GM12864 (cell line): ENCODE data around the gene TEX2.

ENCODE experiments used
- DNase-seq: peaks from one replicate; pipeline ENCODE4 v3.0.0-alpha.2; 2011; ENCODE audit warnings: low read depth
- H3K4me3 ChIP-seq: 2 replicates; pipeline ENCODE4 v1.5.1; 2011; ENCODE audit warnings: mild to moderate bottlenecking, low read depth, low read length, control low read depth
- CTCF ChIP-seq: IDR thresholded peaks from 2 replicates; pipeline ENCODE4 v1.5.1; 2011; ENCODE audit warnings: low read depth, mild to moderate bottlenecking, moderate library complexity, low read length, control low read depth, inconsistent platforms; ENCODE audit errors: missing control alignments

Gene TEX2

DNA sequence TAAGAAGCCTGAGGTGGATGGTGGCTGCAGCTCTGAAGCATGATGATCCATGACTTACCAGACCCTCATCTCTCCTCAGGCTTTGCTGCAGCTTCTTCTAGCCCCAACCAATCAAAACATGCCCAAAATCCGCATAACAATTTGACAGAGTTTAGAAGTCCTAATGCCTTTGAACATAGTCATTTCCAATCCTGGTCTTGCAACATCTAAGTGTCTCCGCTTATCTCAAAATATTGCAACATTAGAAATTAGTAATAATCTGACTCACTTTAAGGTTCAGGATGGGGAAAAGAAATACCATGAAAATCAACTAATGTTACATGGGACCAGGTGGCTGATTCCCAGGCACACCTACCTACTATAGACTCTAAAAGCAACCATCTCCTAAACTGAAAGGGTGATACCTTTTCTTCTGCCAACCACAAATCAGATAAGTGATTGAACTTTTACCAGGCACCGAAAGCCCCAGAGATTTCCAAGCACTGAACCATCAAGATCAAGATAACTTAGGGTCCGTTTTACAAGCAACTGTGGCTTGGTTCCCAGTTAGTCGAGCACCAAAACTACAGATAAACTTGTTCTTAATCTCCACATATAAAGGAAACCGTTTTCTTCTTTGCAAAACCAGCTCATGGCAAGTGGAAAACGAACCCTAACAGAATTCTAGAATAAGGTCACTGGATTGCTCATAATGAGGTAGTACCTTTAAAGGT is 147.1 kb downstream of the TEX2 start:
- no peak for TF ChIP-seq CTCF
- no peak overlapping the region for H3K4me3 ChIP-seq
- no peak for DNase-seq

GRCh38 chr17:64115043-64115698 is 147.9 kb downstream of the TEX2 start:
- H3K4me3 ChIP-seq, result no peak overlapping the region
- no peak for DNase-seq
- no peak for TF ChIP-seq CTCF

DNA sequence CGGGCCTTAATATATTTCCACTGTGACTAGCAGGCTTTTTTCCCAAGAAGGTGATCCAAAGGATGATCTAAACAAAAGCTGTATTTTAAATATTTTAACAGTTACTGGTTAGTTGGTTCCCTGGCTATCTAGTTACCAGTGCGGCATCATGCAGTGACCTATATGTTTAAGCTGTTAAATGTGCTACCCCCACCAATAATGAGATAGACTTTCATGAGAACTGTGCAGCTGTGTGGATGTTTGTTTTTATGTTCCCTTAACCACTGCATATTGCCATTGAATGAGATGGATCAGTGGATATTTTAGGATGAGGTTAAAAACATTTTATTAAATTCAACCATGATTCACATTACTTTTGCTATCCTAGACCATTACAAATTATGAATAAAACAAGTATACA is 150.1 kb downstream of the TEX2 start:
- no peak for DNase-seq
- TF ChIP-seq CTCF, result no peak
- no peak overlapping the region for H3K4me3 ChIP-seq

DNA sequence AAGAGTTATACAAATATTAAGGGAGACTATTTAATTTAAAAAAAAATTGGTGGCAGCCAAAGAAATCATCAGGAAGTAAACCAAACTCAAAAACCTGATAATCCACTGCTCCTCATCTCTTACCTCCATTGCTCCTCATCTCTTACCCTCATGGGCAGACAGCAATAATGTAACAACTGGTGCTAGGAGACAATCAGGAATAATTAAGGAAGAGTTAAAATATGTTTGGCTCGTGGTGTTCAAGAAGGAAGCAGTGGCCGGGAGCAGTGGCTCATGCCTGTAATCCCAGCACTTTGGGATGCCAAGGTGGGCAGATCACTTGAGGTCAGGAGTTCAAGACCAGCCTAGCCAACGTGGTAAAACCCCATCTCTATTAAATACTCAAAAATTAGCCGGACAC is 151.2 kb downstream of the TEX2 start:
- no peak for DNase-seq
- TF ChIP-seq CTCF, result no peak
- no peak overlapping the region for H3K4me3 ChIP-seq

DNA sequence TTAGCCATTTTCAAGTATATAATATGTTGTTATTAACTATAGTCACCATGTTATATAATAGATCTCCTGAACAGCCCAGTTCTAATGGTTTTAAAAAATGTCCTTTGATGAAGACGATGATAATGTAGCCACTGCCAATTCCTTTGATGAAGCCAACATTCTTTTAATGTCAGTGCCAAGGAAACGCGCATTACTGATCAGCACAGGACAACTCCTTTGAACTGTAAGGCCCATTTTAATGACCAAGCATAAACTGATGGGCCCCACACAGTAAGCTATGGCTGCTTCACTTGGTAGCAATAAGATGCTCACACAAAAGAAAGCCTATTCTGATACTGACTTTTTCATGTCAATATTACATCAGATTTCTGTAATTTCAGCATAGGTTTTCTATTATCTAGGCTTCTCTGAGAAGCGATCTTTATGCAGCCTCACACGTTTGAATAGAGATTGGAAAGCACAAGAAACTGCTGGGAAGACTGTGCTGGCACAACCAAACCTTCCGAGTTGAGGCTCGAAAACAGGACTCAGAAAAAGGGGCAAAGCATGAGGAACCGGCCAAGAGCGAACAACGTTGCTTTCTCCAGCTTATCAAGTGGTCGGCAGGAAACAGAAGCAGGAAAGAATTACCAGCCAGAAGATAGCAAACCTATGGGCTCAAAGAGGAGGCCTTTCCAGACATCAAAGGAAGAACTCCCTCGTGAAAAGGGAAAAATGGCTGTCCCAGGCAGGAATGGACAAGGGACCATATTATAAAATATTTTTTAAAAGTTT is 152.5 kb downstream of the TEX2 start:
- no peak overlapping the region for H3K4me3 ChIP-seq
- TF ChIP-seq CTCF, result no peak
- DNase-seq, result no peak

DNA sequence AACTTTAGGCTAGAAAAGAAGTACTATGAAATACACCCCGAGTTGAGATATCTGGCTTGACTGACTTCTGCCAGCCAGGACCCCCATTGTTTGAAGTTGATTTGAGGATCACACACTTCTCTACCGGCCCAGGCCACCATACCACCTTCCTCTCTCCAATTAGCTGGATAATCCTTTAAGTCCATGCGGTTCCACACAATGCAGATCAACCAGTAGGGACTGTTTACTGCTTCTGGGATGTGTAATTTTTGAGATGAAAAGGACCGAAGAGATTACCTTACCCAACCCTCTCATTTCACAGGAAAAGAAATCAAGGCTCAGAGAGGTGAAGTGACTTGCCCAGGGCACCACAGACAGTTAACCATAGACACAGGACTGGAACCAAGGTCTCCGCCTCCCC is 153.7 kb downstream of the TEX2 start:
- no peak overlapping the region for H3K4me3 ChIP-seq
- no peak for TF ChIP-seq CTCF
- no peak for DNase-seq
